T-helper 17 cell (primary cell): ENCODE measurements around the gene SKIC8. TPM values are rescaled to one million over a fixed set of nuclear protein-coding genes. Genes with fewer than 3 reads are reported as not detected.

ENCODE experiments used
- ATAC-seq: fragments of 150-1000 bp; cut with Tn5 transposase; 2 replicates; pipeline ENCODE4 v1.10.0; 2021; ENCODE audit warnings: mild to moderate bottlenecking, moderate library complexity
- DNase-seq, 3 donors: peaks; one replicate each; pipeline versions ENCODE4 v3.0.0 to v3.0.0-alpha.2; 2020 to 2021
- H3K9me3 ChIP-seq: one replicate; pipeline ENCODE4 v1.7.0; 2013; ENCODE audit warnings: low read length, mild to moderate bottlenecking; ENCODE audit not compliant: control insufficient read depth, poor library complexity, severe bottlenecking
- H3K27ac Mint-ChIP-seq: one replicate; pipeline ENCODE4 v1.8.0; 2022; ENCODE audit warnings: mild to moderate bottlenecking, moderate library complexity, mixed read lengths
- H3K27me3 Mint-ChIP-seq: one replicate; pipeline ENCODE4 v1.8.0; 2022; ENCODE audit warnings: mixed read lengths
- H3K36me3 Mint-ChIP-seq: one replicate; pipeline ENCODE4 v1.8.0; 2022; ENCODE audit warnings: low read depth, mixed read lengths
- H3K4me1 Mint-ChIP-seq: one replicate; pipeline ENCODE4 v1.8.0; 2022; ENCODE audit warnings: mild to moderate bottlenecking, mixed read lengths
- H3K4me3 Mint-ChIP-seq: one replicate; pipeline ENCODE4 v1.8.0; 2022; ENCODE audit warnings: mild to moderate bottlenecking, moderate library complexity, mixed read lengths
- total RNA-seq, 4 donors: library from RNA in 2 of 4; stranded (reverse) in 2 of 4; gene quantifications; one replicate each; pipeline ENCODE4 v1.2.3 and lab custom pipeline; 2022 to 2026

Gene SKIC8
- total RNA-seq, 2 donors from 2014 or later, result 24.3 to 24.4 TPM

DNA sequence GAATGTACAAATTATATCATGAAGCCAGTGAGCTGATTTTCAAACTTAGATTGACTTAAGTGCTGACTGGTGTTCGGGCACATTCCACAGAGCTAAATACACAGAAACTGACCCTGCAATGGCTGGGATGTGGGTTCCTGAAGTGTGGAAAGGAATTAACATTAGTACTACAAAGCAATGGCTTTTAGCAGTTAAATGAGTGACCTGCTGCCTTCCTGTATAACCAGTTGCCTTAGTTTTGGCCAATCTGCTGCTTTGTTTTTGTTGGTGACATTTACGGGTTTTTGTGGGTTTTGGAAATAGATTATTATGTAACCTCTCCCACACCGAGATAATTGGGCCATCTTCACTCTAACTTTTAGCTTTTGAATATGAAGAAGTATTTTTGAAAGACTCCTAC, 2.4 kb upstream of the SKIC8 start:
- no peaks in the 10 kb centered on the region for H3K36me3 Mint-ChIP-seq
- peaks cover 15% of the 10 kb centered on the region for H3K27me3 Mint-ChIP-seq
- ATAC-seq (no peak), DNase-seq (no peak)
- H3K27ac Mint-ChIP-seq, result no peak overlapping the region
- H3K4me3 Mint-ChIP-seq, result no peak overlapping the region
- H3K9me3 ChIP-seq, result no peaks in the 10 kb centered on the region
- peaks cover 9% of the 10 kb centered on the region for H3K4me1 Mint-ChIP-seq

DNA sequence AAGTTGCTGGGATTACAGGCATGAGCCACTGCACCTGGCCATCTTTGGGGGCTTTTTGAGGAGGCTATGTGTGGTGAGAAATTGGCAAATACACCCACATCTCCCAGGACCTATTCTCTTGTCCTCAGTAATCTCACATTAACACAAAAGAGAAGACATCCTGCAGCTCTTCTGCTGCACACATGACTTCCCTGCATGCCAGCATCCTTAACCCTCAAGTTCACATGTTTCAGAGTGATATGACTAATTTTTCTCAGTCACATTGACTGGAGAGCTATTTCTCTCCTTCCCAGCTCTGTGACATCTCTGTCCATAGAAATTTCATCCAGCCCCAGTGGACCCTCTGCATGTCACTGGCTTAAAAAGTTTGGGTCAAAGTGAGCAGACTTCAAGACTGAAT, 1.9 kb upstream of the SKIC8 start:
- Mint-ChIP-seq H3K27me3 (peaks cover 14% of the 10 kb centered on the region), H3K36me3 (no peaks in the 10 kb centered on the region), H3K4me3 (peak overlapping the region; percentile 66), H3K27ac (no peak overlapping the region), H3K4me1 (peaks cover 9% of the 10 kb centered on the region)
- no peak for DNase-seq
- no peaks in the 10 kb centered on the region for H3K9me3 ChIP-seq
- no peak for ATAC-seq

DNA sequence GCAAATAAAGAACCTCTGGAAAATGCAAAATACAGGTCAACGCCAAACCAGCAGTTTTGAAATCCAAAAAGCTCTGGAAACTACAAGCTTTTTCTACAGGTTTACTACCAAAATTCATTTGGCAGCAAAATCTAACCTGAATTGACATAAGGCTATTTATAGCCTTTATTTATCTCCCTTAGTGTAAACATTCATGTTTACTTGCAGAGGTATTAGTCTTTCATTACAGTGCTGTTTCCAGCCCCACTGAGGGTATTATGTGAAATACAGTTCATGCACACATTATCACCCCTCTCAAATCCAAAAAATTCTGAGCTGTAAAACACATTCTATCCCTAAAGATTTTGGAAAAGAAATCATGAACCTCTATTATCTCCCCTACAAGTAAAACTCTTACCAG, 7.2 kb downstream of the SKIC8 start:
- DNase-seq (no peak), ATAC-seq (no peak)
- Mint-ChIP-seq H3K4me1 (peaks cover 2% of the 10 kb centered on the region), H3K27me3 (no peaks in the 10 kb centered on the region), H3K4me3 (no peak overlapping the region), H3K27ac (no peak overlapping the region), H3K36me3 (peaks cover 7% of the 10 kb centered on the region)
- no peaks in the 10 kb centered on the region for H3K9me3 ChIP-seq

DNA sequence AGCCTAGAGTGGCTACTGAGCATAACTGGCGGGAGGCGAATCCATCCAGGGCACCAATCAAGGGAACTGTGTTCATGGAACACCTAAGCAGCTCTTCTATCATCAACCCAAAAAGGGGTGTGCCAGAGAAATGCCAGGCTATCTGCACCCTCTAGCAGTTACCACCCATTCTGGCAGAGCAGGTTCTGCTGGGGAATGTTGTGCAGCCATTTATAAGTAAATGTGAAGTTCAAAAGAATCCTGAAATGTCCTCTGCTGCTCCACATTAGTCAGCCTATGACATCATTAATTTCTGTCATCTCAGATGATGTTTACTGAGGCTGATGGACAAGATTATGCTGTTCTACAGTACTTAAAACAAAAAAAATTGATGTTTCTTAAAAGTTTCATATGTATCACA, 7.7 kb downstream of the SKIC8 start:
- ATAC-seq (no peak), DNase-seq (no peak)
- Mint-ChIP-seq H3K27me3 (no peaks in the 10 kb centered on the region), H3K27ac (no peak overlapping the region), H3K36me3 (peaks cover 8% of the 10 kb centered on the region), H3K4me1 (peaks cover 3% of the 10 kb centered on the region), H3K4me3 (no peak overlapping the region)
- no peaks in the 10 kb centered on the region for H3K9me3 ChIP-seq

DNA sequence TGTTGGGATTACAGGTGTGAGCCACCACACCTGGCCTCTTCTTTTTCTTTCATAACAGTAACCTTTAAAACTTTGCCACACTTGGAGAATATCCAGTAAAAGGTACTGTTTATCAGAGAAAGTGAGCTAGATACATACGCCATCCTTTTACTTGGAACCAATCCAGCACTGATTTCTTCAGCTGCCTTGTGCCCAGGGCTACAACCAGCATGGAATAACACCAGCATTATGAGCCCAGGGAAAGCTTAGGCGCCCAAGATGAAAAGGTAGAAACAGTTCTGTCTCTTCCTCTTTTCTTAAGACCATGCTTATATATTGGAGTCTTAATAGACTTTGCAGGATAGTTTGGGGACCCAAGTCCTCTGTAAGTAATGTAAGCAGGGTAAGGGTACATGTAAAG, 8.4 kb downstream of the SKIC8 start:
- no peaks in the 10 kb centered on the region for H3K9me3 ChIP-seq
- Mint-ChIP-seq H3K36me3 (peaks cover 10% of the 10 kb centered on the region), H3K27ac (peak overlapping the region; percentile 34), H3K27me3 (no peaks in the 10 kb centered on the region), H3K4me1 (peaks cover 6% of the 10 kb centered on the region), H3K4me3 (no peak overlapping the region)
- no peak for DNase-seq
- ATAC-seq, result no peak

DNA sequence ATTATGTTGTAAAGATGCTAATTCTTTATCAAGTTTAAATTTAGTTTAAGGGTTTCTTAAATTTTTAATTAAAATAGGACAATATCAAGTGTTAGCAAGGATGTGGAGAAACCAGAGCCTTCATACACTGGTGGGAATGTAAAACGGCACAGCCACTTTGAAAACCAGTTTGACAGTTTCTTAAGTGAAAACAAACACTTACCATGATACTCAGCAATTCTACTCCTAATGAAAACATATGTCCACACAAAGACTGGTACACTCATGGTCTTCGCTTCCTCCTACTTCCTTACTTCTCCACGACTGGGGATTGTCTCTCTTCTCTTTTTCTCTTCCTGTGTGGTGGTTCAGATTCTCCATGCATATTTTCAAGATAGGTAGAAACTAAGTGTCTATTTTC, 9.2 kb downstream of the SKIC8 start:
- Mint-ChIP-seq H3K4me1 (peaks cover 7% of the 10 kb centered on the region), H3K36me3 (peaks cover 10% of the 10 kb centered on the region), H3K27ac (peak overlapping the region; percentile 34), H3K27me3 (no peaks in the 10 kb centered on the region), H3K4me3 (no peak overlapping the region)
- ATAC-seq (no peak), DNase-seq (no peak)
- no peaks in the 10 kb centered on the region for H3K9me3 ChIP-seq

DNA sequence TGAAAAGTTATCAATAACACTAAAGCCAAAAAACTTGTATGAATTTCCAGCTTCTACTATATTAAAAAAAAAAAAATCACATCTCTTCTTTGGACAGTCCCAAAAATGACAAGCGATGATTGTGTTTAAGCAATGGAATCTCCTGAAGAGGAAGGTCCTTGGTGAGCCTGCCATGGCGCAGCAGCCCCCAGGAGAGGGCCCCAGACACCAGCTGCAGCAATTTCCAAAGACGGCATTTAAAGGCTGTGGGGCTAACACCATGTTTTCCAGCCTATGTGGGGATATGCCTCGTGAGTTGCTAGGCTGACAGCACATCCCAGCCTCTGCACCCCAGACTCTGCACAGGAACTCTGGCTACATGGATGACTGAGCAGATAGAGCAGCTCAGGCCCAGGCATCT, 14.7 kb downstream of the SKIC8 start:
- H3K27me3 Mint-ChIP-seq, result no peaks in the 10 kb centered on the region
- peaks cover 12% of the 10 kb centered on the region for H3K36me3 Mint-ChIP-seq
- H3K9me3 ChIP-seq, result no peaks in the 10 kb centered on the region
- DNase-seq (no peak), ATAC-seq (no peak)
- H3K4me3 Mint-ChIP-seq, result no peak overlapping the region
- H3K4me1 Mint-ChIP-seq, result peaks cover 4% of the 10 kb centered on the region
- H3K27ac Mint-ChIP-seq, result no peak overlapping the region

DNA sequence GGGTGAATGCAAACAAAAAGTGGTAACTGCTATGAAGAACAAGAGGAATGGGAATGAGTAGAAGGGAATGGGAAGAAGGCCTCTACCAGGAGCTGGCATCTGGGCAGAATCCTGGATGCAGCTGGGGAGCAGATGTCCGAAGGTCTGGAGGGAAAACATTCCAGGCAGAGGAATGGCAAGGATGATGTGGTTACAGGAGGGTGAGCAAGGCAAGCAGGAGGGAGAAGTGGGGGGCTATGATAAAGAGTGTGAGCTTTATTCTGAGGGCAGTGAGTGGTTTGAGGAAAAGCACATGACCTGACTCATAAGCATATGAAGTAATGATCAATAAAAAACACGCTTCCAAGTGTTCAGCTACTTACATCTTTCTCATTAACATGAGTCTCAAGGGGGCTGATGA, 17.1 kb downstream of the SKIC8 start:
- Mint-ChIP-seq H3K36me3 (peaks cover 11% of the 10 kb centered on the region), H3K4me3 (no peak overlapping the region), H3K27ac (no peak overlapping the region), H3K4me1 (peaks cover 10% of the 10 kb centered on the region), H3K27me3 (no peaks in the 10 kb centered on the region)
- DNase-seq (no peak), ATAC-seq (no peak)
- no peaks in the 10 kb centered on the region for H3K9me3 ChIP-seq

DNA sequence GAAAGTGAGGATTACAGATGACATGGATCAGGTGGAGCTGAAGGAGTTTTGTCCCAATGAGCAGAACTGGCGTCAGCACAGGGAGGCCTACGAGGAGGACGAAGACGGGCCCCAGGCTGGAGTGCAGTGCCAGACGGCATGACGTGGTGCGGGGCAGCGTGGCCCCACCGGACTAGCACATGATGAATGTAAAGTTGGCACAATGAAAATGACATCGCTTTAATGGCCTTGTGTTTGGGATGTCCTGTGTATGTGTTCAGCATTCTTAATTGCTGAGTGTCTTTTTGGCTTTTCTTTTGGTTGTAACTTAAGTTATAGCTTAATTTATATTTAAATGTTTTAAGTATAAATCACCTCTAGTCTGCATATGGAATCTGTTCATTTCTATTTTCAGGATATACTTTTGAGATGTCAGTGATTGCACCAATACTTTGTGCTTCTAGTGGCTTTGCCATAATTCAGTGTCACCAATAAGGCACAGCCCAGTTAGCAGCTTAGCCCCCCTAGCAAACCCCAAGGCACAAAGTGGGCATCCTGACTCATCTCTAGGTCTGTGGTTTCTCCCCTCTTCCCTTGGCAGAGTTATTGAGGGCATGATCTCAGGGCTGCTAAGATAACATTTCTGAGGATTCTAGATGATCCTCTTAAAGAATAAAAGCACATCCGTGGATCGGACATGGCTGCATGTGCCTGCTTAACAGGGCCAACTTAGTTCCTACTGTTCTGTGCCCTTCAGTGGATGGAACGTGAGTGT, 18.9 kb downstream of the SKIC8 start:
- no peaks in the 10 kb centered on the region for H3K9me3 ChIP-seq
- Mint-ChIP-seq H3K36me3 (peaks cover 7% of the 10 kb centered on the region), H3K4me1 (peaks cover 6% of the 10 kb centered on the region), H3K4me3 (no peak overlapping the region), H3K27me3 (no peaks in the 10 kb centered on the region), H3K27ac (no peak overlapping the region)
- DNase-seq, result no peak
- ATAC-seq, result no peak

DNA sequence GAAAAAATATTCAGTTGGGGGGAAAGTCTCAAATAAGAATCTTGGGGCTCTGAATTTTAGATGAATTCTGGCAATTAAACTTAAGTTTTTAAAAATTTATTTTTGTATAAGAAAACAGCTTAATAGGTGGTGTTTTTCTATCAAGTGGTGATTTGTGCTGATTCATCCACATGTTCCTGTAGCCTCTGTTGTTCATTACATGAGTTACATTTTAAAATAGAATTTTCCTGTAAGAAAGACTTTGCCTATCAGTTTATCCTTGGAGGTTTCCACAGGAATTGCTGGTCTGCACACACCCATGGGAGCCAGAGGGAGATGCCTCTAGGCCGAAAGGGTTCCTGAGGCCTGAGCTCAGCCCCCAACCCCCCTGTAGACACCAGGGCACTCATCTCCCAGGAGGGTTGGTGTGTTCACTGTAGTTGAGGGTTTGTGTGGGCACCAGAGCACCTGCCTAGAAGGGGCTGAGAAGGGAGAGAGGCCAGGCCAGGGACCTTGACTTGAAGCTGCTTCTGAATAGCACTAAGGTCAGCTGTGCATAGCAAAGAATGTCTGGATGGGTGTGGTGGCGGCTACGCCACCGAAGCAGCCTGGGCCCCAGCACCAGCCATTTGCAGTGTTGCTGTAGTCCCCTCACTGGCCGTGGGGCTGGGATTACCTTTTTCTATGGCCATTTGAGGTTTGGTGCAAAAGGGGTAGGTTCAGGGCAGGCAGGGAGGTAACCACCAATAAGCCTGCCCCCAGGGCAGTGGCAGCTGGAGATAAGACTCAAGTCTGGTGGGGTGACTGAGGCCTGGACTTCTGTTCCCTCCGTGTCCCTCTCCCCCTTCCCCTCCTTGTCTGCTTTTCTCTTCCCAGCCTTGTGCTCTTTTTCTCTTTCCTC, 23.1 kb downstream of the SKIC8 start:
- no peak overlapping the region for H3K27ac Mint-ChIP-seq
- ATAC-seq (no peak), DNase-seq (no peak)
- H3K4me3 Mint-ChIP-seq, result no peak overlapping the region
- H3K27me3 Mint-ChIP-seq, result no peaks in the 10 kb centered on the region
- H3K36me3 Mint-ChIP-seq, result peaks cover 2% of the 10 kb centered on the region
- peaks cover 11% of the 10 kb centered on the region for H3K4me1 Mint-ChIP-seq
- H3K9me3 ChIP-seq, result no peaks in the 10 kb centered on the region

DNA sequence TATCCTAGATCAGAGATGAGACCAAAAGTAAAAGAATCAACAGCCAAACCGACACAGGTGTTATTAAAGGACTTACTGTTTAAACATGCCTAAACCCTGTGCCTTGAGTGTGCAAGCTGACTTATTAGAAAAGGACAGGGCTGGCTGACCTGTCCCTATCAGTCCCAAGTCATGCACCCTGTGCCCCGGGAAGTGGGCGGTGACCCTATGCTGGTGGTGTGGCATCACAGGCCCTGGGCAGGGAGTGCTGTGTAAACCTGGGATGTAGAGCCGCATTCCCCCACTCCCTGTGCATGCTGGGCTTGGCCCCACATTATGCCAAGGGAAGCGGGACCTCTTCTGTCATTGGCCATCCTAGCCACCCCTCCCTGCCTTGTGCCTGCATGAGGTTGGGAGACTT, 24.4 kb downstream of the SKIC8 start:
- no peak for ATAC-seq
- Mint-ChIP-seq H3K4me3 (no peak overlapping the region), H3K36me3 (peaks cover 2% of the 10 kb centered on the region), H3K27me3 (no peaks in the 10 kb centered on the region), H3K4me1 (peaks cover 13% of the 10 kb centered on the region), H3K27ac (no peak overlapping the region)
- DNase-seq, result no peak
- H3K9me3 ChIP-seq, result no peaks in the 10 kb centered on the region

DNA sequence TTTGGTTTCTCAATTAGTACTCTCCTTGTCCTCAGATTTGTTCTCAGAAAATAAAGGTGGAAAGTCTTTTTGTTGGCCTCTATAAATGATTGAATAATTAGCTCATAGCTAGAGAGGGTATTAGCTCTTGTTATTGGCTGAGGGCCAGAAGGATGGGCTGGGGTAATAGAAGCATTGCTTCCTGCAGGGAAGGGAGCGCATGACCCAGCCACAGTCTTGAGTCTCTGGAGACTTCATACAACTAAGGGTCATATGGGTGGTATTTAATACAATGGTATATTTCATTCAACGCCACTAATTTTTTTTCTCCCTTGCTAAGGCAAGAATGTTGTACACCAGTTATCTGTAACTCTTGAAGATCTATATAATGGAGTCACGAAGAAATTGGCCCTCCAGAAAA, 26.6 kb downstream of the SKIC8 start:
- Mint-ChIP-seq H3K4me1 (peaks cover 12% of the 10 kb centered on the region), H3K4me3 (no peak overlapping the region), H3K36me3 (no peaks in the 10 kb centered on the region), H3K27ac (no peak overlapping the region), H3K27me3 (no peaks in the 10 kb centered on the region)
- no peaks in the 10 kb centered on the region for H3K9me3 ChIP-seq
- ATAC-seq (no peak), DNase-seq (no peak)

DNA sequence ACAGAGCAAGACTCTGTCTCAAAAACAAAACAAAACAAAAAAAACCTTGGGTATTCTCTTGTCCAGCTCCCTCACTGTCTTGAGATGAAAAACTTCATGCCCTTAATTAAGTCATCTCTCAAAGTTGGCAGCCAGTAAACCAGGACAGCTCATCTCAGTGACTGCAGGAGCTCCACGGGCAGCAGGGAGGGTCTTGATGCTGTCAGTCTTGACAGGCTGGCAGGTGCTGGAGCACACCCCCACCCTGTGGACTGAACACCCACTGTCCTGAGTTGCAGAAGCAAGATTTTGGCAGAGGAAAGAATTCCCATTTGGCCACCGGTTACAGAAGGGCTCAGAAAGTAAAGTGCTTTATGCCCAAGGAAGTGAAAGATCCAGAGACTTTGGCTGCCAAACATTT, 27.1 kb downstream of the SKIC8 start:
- Mint-ChIP-seq H3K4me1 (peaks cover 12% of the 10 kb centered on the region), H3K4me3 (no peak overlapping the region), H3K27ac (peak overlapping the region; percentile 59), H3K27me3 (no peaks in the 10 kb centered on the region), H3K36me3 (no peaks in the 10 kb centered on the region)
- H3K9me3 ChIP-seq, result no peaks in the 10 kb centered on the region
- ATAC-seq, result no peak
- DNase-seq, result no peak

DNA sequence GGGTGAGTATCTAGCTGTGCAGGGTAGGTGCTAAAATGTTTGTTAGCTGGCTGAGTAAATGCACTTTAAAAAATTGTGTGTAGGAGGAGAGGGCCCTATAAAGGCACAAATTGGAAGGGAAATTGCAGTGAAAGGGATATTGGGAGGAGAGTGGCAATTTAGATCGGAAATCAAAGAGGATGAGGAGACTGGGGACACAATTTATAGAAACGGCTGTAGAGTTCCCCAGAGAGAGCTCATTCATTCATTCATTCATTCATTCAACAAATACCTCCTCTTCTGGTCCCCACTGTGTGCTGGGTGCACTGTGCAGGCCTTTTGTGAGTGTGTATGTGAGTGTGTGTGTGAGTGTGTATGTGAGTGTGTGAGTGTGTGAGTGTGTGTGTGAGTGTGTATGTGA, 32.6 kb downstream of the SKIC8 start:
- DNase-seq, result no peak
- H3K27me3 Mint-ChIP-seq, result no peaks in the 10 kb centered on the region
- no peaks in the 10 kb centered on the region for H3K9me3 ChIP-seq
- no peak overlapping the region for H3K27ac Mint-ChIP-seq
- H3K36me3 Mint-ChIP-seq, result no peaks in the 10 kb centered on the region
- no peak for ATAC-seq
- peaks cover 24% of the 10 kb centered on the region for H3K4me1 Mint-ChIP-seq
- peak overlapping the region; percentile 19 for H3K4me3 Mint-ChIP-seq
